HG03097 (cell line): Measurements from ENCODE around the gene PPM1K.
"Not testable (repeated sequence)": the region's sequence is repeated elsewhere in the genome, so short reads cannot be mapped to it uniquely, and the experiment has no call there.

Experiments
- ATAC-seq: cut with Tn5 transposase; IDR thresholded peaks from one replicate; pipeline ENCODE4 v1.9.1; 2021; ENCODE audit not compliant: unreplicated experiment, low FRiP score

PPM1K gene

DNA sequence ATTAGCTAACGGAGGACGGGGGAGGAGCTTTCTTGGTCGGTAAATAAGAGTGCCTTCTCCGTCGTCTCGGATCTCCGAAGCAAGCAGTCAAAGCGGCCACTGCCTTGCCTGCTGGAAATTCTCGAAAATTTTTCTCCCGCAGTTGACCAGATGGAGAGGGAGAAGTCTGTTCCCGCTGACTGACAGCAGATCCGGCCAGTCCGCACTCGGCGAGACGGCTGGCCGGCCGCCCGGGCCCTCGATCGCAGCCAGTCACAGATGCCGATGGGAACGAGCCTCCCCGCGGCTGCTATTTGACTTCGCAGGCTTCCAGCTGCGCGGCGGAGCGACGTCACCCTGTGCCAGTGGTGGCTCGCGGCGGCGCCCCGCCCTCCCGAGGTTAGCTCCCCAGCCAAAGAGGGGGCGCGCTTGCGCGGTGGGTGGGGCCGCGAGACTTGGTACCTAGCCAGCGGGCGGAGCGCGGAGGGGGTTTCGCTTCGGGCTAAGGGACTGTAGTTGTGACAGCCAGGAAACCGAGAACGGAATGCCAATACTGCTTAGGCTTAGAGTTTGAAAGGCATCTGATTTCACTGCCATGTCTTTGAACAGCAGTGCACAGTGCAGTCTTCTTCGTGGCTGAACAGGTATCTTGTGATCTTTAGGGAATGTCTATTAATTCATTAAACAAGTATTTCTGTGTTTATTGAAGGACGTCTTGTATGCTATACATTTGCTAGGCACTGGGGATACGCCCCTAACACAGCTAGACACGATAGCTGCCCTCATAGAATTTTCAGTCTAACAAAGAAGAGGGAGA, at the start of gene PPM1K:
Gene PPM1K, minus strand, starts transcription at position 123 of the 796 bp plus-strand sequence. CDS start 5,978 bp downstream, outside the sequence.
- ATAC-seq = peak; percentile 83

DNA sequence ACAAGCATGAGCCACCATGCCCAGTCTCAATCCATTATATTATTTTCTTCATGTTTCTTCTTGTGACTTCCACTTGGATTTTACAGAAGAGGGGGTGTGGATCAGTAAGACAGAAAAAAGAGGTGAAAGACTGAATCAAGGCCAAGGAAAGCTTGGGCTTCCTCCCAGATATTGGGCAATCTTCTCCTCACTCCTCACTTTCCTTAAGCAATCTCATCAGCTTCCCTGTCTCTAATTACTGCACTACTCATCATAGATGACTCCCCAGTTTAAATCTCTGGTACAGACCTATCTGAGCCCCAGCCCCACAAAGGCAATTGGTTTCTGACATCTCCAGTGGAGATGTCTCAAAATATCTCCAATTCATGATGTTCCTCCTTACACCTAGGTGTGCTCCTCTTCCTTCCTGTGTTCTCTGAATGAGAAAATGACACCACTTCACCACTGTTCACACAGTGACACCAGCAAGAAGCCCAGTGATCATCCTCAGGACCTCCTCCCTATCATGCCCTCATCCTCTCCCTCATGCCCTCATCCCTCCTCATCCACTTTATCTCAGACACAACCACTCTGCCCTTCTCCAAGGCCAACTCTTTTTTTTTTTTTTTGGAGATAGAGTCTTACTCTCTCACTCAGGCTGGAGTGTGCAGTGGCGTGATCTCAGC, 49.5 kb upstream of the PPM1K start:
- no peak for ATAC-seq

DNA sequence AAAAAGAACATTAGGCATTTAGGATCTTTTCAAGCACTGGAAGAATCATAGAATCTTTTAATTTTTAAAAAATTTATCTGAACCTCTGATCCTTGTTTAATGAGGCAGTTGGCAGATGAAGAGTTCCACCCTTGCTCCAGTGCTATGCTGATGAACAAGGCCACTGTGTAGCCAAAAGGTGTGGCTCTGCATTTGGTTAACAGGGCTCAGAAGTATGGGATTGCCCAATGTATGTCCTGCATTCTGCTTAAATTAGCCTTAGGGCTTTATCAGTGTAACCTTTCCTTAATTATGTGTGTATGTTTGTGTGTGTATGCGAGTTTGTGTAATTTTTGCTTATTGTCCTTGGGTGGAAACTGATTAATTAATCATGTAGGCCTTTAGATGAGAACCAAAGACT, 43.3 kb upstream of the PPM1K start:
- no peak for ATAC-seq

DNA sequence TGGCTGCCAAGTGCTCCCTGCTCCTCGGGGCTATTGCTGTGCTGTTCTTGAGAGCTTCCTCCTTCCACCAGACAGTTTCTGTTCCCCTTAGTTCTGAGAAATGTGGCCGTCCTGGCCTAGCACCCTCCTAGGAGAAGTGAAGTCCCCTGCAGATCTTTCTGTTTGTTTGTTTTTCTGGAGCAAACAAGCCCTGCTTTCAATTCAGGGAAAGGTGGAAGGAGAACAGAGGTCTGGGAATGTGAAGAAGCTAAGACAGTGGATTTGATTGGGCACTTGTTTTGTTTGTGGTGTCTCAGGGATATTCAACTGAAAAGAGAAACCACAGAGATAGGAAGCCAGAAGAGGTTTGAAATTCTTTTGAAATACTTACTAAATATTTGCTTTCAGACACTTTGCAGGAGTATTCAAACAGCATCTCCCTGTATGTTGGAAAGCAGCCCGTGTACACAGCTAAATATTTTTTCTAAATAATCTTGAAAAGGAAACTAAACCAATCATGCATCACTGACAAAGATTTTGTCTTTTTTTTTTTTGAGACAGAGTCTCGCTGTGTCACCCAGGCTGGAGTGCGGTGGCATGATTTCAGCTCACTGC, 36.5 kb upstream of the PPM1K start:
- ATAC-seq = peak; percentile 96

DNA sequence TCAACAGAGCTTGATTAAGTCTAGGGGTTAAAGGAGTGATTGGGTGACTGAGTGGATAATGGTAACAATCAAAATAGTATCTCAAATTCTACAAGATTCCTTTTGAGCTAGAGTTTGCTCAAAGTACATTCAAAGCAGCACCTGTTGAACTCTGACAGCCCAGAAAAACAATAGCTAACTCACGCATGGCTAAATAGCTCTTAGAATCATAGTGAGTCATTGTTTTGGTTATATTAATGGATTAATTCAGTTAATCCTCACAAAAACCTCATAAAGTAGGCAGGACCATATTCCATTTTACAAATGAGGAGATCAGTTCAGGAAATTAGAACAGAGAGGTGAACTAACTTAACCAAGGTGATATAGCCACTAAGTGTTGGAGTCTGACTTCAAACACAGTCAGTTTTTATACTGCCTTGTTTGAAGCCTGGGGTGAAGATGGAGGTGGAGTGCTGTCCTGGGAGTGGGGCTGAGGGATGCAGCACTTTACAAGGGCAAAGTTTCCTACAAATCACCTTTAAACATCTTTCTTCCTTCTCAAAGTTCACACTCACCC, 35.9 kb upstream of the PPM1K start:
- ATAC-seq = peak; percentile 43

DNA sequence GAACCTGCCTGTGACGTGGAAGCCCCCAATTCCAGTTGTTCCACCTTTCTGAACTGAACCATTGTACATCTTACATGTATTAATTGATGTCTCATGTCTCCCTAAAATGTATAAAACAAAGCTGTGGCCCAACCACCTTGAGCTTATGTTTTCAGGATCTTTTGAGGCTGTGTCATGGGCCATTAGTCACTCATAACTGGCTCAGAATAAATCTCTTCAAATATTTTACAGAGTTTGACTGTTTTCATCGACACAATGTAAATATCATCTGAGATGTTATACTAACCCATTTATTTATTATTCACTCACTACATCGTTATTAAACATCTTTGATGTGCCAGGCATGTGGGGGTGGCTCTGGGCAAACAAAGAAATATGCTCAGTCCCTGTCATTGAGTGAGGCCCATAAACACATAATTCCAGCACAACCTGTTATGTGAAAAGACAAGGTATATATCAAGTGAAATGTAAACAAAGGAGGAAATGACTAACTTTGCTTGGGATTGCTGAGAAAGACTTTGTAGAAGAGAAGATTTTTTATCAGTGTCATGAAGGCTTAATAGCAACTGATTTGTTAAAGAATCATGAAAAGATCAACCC, 34.5 kb upstream of the PPM1K start:
- ATAC-seq = no peak

DNA sequence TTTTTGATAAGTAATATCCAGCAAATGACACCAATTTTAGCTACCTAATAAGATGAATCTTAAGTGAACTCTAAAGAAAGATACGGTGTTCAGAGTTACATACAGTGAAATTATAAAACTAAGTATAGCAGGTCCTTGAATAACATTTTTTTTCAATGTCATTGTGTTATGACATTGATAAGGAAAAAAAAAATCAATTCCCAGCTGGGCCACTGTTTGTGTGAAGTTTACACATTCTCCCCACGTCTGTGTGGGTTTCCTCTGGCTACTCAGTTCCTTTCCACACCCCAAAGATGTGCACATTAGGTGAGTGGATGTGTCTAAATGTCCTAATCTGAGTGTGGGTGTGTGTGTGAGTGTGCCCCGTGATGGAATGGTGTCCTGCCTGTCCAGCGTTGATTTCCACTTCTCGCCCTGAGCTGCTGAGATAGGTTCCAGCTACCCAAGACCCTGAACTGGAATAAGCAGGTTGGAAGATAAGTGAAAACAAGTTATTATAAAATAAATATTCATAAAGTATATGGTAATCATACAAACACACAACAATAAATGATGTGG, 31.2 kb upstream of the PPM1K start:
- no peak for ATAC-seq

DNA sequence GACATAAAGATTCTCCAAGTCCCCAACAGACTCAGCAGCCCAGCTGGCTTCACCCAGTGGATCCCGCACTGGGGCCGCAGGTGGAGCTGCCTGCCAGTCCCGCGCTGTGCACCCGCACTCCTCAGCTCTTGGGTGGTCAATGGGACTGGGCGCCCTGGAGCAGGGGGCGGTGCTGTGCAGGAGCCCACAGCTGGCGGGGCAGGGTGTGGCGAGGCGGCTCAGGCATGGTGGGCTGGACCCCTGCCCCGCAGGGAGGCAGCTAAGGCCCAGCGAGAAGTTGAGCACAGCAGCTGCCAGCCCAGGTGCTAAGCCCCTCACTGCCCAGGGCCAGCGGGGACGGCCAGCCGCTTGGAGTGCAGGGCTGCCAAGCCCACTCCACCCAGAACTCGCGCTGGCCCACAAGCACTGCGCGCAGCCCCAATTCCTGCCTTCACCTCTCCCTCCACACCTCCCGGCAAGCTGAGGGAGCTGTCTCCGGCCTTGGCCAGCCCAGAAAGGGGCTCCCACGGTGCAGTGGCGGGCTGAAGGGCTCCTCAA, 28.8 kb upstream of the PPM1K start:
- ATAC-seq = not testable (repeated sequence)

DNA sequence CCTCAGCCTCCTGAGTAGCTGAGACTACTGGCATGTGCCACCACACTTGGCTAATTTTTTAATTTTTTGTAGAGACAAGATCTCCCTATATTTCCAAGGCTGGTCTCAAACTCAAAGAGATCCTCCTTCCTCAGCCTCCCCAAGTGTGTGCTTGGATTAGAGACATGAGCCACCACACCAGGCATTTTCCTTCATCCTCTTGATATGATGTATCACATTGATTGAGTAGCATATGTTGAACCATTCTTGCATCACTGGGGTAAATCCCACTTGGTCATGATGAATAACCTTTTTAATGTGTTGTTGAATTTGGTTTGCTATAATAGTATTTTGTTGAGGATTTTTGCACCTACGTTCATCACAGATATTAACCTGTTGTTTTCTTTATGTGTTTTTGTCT, 24.2 kb upstream of the PPM1K start:
- ATAC-seq = no peak

DNA sequence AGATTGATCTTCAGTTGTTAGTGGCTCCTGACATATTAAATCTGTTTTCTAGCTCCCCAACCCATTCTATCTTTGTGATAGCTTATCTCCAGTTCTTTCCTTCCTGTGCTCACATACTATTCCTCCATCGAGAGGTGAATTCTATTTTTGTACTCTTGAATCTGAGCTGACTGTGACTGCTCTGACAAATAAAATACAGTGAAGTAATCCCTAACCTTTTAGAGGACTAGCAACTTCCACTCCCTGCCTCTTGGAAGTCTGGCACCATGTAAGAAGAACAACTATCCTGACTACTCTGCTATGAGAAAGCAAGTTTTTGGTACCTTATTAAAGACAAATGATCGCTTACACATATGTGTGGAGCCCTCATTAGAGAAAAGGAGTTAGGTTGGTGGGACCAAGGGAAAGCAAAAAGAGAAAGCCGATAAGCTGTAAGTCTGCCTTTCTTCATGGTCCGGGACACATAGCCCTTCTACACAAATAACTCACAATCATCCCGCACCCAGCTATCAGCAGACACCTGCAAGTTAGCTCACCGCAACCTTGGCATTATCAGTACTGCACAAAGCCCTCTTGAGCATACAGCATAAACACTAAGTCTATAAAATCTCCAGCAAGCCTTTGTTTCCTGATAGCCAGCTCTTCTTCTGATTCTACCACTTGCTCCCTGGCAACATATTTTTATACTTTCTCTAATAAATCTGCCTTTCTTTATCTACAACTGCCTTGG, 13.5 kb upstream of the PPM1K start:
- ATAC-seq = no peak

DNA sequence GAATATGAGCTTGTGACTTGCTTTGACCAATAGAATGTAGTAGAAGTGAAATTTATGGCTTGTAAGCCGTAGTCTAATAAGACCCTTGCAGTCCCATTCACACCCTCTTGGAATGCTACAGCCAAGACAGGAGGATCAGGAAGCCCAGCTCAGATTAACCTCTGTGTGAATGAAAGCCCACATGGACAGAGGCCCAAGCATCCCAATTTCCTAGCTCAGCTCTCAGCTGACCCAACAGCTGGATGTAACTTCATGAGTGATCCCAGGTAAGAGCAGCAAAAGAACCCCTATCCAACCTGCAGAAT, 12.8 kb upstream of the PPM1K start:
- no peak for ATAC-seq

DNA sequence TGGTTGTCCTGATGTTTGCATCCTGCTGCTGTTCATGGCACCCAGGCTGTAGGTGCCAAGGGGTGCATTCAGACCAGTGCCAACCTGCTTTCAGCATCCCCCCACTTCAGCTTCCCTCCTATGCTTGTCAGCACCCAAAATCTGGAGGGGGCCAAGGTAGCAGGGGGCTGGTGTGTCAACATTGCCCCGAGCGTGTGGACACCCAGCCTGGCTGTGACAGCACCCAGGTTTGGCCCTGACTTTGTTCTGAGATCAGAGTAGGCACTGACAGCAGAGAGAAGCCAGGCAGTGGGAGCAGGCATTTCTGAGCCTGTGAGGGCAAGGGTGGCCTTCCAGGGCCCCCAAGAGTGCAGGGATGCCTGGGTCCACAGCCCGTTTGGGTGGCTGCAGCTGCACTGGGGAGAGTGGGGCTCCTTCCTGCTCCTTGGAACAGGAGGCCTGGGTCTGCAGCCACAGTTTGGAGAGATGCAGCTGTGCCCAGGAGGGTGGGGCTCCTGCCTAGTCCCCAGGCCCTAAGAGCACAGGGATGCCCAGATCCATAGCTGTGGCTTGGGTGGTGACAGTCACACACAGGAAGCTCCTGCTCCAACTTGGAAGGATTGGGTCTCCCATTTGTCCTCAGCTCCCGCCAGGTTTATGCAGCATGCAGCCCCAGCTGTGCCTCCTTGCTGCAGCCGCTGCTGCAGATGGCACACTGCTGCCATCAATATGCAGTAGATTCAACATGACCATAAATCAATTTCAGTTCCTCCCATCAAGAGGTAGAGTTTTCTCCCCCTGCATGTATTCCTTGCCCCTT, 12.3 kb upstream of the PPM1K start:
- no peak for ATAC-seq

DNA sequence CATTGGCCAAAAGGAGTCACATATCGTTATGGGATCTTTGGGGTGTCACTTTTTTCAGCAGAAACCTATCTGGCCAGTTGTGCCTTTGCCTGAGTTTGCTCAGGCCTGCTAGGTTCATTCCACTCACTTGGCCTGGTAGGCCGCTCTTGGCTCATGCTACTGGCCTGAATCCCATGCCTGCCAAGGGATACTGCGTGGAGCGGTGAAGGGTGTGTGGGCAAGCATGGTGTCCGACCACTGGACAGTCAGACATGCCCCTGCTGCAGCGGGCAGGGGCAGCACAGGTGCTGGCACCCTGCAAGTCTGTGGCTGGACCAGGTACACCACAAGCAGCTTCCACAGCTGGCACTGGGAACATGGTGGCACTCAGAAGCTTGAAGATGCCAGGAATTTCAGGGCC, 11.3 kb upstream of the PPM1K start:
- no peak for ATAC-seq

DNA sequence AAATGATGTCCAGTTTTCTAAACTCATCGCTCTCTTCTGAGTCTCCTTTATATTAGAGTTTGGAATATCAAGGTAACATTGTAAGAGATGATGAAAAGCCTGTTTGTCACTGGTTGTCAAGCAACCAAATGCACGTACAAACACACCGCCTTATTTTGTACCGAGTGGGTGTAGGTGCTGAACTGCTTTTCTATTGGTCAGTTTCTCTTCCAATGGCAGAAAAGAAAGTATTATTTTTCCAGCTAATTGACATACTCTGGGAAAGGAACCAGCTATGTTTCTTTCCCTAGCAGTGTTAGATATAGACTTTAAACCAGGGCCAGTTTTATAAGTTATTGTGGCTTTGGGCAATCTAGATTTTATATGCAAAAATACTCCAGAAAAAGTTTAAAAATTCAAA, 6.6 kb upstream of the PPM1K start:
- no peak for ATAC-seq

DNA sequence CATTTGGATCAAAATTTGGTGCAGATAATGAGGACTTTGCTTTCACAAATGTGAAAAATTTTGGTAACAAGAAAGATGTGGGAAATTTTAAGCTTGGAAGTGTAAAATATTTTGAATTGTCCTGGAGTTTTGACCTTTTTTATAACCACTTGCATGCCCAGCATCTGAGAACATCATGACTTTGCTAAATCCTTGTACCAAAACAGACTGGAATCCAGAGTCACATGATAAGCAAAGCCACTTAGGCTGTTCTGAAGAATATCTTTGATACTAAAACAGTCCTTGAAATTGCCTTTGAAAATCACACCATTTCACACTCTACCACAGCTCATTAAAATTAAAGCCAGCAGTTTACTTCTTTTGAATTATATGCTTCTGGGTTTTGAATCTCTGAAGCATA, 2.5 kb upstream of the PPM1K start:
- ATAC-seq = no peak

DNA sequence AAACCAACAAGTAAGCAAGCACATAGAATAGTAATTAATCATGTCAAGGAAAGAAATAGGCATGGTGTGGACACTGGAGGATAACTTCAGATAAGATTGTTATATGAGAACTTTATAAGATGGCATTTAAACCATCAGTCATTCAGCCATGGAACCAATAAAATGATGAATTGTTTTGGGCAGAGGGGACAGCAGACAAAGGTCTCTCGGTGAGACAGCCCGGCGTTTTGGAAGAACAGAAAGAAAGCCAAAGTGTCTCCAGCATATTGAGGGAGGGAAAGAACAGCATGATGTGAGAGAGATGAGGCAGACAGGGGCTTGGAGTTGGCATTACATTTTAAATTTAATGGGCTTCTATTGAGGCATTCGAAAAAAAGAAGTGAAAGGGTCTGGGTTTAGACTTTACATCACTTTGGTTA, 883 bp upstream of the PPM1K start:
- ATAC-seq = no peak

DNA sequence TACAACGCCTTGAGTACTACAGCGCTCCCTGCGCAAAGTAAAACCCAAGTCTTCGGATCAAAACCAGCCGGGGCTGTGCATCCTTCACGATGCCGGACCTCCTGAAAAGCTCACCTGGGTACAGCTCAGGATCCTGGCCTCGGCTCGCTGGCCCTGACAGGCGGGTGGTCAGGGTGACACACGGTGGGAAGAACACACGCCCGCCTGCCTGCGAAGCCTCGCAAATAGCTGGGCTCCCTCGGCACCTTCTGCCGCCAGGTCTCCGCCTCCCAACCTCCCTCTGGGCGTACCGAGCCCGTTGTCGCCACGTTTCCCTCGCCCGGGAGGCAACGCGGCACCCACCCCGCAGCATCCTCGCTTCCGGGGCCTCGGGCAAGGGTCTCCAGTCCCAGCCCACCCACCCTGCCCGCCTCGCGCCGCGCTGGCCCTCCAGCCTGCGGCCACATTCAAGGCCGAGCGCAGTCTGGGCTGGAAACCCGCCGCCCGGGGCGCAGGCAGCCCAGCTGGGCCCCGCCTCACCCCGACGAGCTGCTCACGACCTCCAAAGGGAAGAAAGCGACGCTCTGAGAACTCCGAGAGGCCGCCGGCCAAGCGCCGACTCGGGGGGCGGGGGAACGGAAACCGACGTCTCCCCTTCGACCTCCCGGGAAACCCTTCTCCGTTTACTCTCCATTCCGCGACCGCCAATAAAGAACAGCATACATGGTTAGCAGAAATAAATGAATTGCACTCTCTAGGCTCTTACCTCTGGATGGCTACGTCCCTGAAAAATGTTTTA, 511 bp downstream of the PPM1K start:
- ATAC-seq = peak; percentile 13

DNA sequence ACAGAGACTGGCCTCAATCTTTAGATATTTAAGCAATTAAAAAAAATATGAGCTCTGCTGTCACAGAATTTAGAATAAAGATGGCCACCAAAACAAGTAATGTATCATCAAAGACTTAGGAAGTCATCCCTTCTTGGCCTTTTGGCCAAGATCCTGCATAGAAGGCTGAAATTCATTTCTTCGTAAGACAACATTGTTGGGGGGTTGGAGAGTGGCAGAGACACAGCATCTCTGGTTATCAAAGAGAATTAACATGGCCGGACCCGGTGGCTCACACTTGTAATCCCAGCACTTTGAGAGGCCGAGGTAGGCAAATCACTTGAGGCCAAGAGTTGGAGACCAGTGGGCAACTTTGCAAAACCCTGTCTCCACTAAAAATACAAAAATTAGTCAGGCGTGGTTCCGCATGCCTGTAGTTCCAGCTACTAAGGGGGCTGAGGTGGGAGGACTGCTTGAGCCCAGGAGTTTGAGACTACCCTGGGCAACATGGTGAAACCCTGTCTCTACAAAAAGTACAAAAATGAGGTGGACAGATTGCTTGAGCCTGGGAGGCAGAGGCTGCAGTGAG, 4.0 kb downstream of the PPM1K start:
- no peak for ATAC-seq
